ENCODE measurements around the gene AXIN1. TPM values are rescaled to one million over a fixed set of nuclear protein-coding genes. Genes with fewer than 3 reads are reported as not detected.

Gene AXIN1, protein sequence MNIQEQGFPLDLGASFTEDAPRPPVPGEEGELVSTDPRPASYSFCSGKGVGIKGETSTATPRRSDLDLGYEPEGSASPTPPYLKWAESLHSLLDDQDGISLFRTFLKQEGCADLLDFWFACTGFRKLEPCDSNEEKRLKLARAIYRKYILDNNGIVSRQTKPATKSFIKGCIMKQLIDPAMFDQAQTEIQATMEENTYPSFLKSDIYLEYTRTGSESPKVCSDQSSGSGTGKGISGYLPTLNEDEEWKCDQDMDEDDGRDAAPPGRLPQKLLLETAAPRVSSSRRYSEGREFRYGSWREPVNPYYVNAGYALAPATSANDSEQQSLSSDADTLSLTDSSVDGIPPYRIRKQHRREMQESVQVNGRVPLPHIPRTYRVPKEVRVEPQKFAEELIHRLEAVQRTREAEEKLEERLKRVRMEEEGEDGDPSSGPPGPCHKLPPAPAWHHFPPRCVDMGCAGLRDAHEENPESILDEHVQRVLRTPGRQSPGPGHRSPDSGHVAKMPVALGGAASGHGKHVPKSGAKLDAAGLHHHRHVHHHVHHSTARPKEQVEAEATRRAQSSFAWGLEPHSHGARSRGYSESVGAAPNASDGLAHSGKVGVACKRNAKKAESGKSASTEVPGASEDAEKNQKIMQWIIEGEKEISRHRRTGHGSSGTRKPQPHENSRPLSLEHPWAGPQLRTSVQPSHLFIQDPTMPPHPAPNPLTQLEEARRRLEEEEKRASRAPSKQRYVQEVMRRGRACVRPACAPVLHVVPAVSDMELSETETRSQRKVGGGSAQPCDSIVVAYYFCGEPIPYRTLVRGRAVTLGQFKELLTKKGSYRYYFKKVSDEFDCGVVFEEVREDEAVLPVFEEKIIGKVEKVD
- 10 to 100 TPM; 17.5 to 17.9 TPM for total RNA-seq

DNA sequence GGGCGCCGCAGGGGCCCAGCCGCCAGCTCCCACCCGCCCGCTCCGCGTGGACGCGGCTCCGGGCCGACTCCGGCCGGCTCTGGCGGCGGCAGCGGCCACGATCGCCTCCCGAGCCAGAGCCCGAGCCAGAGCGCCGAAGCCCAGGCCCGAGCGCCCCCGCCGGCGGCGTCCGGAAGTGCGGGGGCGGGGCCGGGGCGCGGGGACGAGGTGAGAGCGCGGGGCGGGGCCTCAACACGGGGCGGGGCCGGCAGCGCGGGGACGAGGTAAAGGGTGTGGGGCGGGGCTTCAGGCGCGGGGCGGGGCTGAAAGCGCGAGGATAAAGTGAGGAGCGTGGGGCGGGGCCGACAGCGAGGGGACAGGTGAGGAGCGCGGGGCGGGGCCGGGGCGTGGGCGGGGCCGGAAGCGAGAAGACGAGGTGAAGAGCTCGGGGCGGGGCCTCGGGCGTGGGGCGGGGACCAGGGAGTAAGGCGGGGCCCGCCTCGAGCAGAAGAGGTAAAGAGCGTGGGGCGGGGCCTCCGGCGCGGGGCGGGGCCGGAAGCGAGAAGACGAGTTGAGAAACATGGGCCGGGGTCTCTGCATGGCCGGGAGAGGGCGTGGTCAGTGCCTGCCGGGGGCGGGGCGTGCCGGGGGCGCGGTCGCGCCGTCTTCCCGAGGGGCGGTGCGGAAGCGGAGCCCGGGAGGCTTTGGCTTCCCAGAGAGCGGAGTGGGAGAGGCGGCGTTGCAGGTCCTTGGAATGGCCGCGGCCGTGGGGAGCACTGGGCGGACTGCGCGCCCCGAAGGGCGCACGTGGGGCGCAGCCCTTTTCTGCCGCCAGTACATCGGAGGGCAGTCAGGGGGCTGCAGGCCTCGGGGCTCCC is at the start of gene AXIN1:
Gene AXIN1 (minus strand): TSS at position 177 of the 857 bp plus-strand sequence. CDS start 5,698 bp downstream, outside the sequence.
- Mint-ChIP-seq H3K4me1 (ENCODE audit: low read depth) (peaks cover 48% of the 10 kb centered on the region), H3K27ac (peak within 1 kb of the TSS; percentile 82), H3K9me3 (no peaks in the 10 kb centered on the region), H3K4me3 (peak within 1 kb of the TSS; percentile 91), H3K36me3 (ENCODE audit: low read depth) (peaks cover 4% of the 10 kb centered on the region), H3K27me3 (ENCODE audit: low read depth) (no peaks in the 10 kb centered on the region)
- CTCF ChIA-PET: interaction anchor here (1.0 kb wide), 2 partner anchors 10 to 246 kb away, joined by 3 read pairs; no protein-coding TSS in a partner anchor
- peak; percentile 100 for DNase-seq
- intact Hi-C loops (cut with micrococcal nuclease): loop anchor here (1.0 to 5.0 kb wide), 6 partner anchors 18 to 175 kb away; partner anchors contain the start of genes CAPN15, DECR2 and MRPL28

DNA sequence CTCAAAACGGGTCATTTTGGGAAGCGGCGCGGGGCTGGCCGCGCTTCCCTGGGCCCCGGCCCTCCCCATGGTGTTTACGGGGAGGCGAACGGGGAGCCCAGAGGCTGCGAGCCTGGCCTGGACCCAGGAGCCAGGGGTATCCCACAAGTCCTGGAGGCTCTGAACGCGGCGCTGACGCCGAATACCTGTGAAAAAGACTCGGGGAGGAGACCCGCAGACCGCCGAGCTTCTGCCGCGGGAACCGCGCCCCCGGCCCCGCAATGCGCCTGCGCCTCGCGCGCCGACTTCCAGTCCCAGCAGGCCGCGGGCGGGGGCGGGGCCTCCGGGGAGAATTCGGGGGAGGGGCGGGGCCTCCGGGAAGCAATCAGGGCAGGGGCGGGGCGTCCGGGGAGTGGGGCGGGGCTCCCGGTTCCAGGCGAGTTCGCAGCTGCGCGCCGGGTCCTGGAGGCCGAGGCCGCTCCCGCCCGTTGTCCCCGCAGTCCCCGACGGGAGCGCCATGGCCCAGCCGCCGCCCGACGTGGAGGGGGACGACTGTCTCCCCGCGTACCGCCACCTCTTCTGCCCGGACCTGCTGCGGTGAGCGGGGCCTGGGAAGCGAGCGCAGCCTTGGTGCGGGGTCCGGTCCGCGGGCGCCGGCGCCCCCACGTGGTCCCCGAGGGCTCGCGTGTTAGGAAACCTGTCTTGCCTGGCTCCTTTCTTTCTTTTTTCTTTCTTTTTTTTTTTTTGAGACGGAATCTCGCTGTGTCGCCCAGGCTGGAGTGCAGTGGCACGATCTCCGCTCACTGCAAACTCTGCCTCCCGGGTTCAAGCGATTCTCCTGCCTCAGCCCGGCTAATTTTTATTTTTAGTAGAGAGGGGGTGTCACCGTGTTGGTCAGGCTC is 49.2 kb upstream of the AXIN1 start, which contains the start of gene DECR2:
Gene DECR2 (plus strand): TSS at position 418 of the 881 bp plus-strand sequence. CDS start 79 bp downstream, at position 497.
- no peaks in the 10 kb centered on the region for H3K27me3 Mint-ChIP-seq (ENCODE audit: low read depth)
- intact Hi-C loops (cut with micrococcal nuclease): loop anchor here (1.0 to 2.0 kb wide), 6 partner anchors 9 to 124 kb away; partner anchors contain the start of genes AXIN1, MRPL28 and RAB11FIP3
- CTCF ChIA-PET: no interaction called here
- peaks cover 17% of the 10 kb centered on the region for H3K4me1 Mint-ChIP-seq (ENCODE audit: low read depth)
- H3K27ac Mint-ChIP-seq: peak within 1 kb of the TSS; percentile 83
- peaks cover 2% of the 10 kb centered on the region for H3K36me3 Mint-ChIP-seq (ENCODE audit: low read depth)
- H3K4me3 Mint-ChIP-seq: peak within 1 kb of the TSS; percentile 83
- peak; percentile 99 for DNase-seq
- no peaks in the 10 kb centered on the region for H3K9me3 Mint-ChIP-seq

DNA sequence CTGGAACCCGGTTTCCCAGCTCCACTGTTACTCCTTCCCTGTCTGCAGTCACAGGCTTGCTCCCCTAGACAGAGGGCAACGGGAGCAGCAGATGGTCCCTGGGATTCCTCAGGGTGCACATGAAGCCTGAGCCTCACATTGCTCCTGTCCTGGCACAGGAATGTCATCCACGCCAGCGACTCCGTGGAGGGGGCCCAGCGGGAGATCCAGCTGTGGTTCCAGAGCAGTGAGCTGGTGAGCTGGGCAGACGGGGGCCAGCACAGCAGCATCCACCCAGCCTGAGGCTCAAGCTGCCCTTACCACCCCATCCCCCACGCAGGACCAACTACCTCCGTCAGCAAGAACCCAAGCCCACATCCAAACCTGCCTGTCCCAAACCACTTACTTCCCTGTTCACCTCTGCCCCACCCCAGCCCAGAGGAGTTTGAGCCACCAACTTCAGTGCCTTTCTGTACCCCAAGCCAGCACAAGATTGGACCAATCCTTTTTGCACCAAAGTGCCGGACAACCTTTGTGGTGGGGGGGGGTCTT is 47.6 kb upstream of the AXIN1 start:
- peak overlapping the region; percentile 83 for H3K27ac Mint-ChIP-seq
- H3K9me3 Mint-ChIP-seq: no peaks in the 10 kb centered on the region
- CTCF ChIA-PET: no interaction called here
- no peaks in the 10 kb centered on the region for H3K27me3 Mint-ChIP-seq (ENCODE audit: low read depth)
- peaks cover 2% of the 10 kb centered on the region for H3K36me3 Mint-ChIP-seq (ENCODE audit: low read depth)
- H3K4me3 Mint-ChIP-seq: peak overlapping the region; percentile 83
- peaks cover 23% of the 10 kb centered on the region for H3K4me1 Mint-ChIP-seq (ENCODE audit: low read depth)
- intact Hi-C loops (cut with micrococcal nuclease): loop anchor here (2.0 kb wide), 3 partner anchors 17 to 47 kb away; partner anchors contain the start of genes AXIN1 and MRPL28
- DNase-seq: no peak

DNA sequence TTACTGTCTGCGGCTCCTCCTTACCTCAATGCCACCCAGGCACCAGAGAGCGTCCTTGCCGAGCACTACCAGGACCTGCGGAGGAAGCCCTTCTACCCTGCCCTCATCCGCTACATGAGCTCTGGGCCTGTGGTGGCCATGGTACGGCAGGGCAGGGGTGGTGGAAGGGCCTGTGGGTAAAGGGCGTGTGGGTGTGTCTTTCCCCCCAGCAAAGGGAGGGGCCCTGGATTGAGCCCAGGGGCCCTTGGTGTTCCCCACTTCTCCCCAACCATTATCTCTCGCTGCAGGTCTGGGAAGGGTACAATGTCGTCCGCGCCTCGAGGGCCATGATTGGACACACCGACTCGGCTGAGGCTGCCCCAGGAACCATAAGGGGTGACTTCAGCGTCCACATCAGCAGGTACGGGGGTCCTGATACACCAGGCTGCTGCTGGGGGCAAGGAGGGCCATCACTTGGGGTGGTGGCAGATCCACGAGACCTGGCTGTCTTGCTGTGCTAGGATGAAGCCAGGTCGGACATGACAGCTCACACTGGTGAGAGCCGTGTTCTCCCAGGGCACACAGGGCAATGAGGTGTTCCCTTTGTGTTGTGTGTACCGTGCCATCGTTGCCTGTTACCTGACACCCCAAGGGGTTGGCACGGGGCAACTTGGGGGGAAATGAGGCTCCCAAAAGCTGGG is 47.0 kb upstream of the AXIN1 start:
- Mint-ChIP-seq H3K4me3 (no peak overlapping the region), H3K9me3 (no peaks in the 10 kb centered on the region), H3K27me3 (ENCODE audit: low read depth) (no peaks in the 10 kb centered on the region), H3K36me3 (ENCODE audit: low read depth) (peaks cover 2% of the 10 kb centered on the region), H3K27ac (no peak overlapping the region), H3K4me1 (ENCODE audit: low read depth) (peaks cover 23% of the 10 kb centered on the region)
- CTCF ChIA-PET: no interaction called here
- no peak for DNase-seq
- intact Hi-C loops (cut with micrococcal nuclease): loop anchor here (2.0 kb wide), 3 partner anchors 17 to 47 kb away; partner anchors contain the start of genes AXIN1 and MRPL28

DNA sequence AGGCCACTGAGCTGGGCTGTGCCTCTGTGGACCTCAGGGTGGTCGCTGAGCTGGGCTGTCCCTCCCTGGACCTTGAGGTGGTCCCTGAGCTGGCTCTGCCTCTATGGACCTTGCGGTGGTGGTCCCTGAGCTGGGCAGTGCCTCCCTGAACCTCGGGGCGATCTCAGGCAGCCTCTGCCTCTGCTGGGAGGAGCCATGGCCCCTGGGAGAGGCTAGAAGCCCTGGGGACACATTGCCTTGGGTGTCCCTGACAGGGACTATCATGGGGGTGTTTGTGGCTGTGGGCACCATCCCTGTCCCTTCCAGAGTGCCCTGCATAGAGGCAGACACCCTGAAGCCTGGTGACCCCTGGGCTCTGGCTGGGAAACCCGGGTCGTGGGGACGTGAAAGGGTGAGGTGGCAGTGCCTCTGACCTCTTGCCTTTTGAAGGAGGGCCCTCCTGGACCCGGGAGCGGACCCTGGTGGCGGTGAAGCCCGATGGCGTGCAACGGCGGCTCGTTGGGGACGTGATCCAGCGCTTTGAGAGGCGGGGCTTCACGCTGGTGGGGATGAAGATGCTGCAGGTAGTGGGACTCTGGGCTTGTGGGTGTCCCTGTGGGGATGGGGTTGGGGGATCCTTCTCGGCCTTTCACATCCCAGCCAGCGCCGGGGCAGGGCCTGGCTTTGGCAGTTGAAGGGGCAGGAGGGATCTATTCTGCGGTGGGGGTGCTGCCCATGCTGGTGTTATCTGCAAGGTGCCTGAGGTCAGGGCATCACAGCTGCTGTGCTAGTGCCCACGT is 46.2 kb upstream of the AXIN1 start:
- Mint-ChIP-seq H3K9me3 (no peaks in the 10 kb centered on the region), H3K36me3 (ENCODE audit: low read depth) (peaks cover 2% of the 10 kb centered on the region), H3K4me1 (ENCODE audit: low read depth) (peaks cover 23% of the 10 kb centered on the region), H3K27me3 (ENCODE audit: low read depth) (no peaks in the 10 kb centered on the region), H3K4me3 (peak overlapping the region; percentile 58), H3K27ac (peak overlapping the region; percentile 53)
- intact Hi-C loops (cut with micrococcal nuclease): no loop called here
- no peak for DNase-seq
- CTCF ChIA-PET: no interaction called here

DNA sequence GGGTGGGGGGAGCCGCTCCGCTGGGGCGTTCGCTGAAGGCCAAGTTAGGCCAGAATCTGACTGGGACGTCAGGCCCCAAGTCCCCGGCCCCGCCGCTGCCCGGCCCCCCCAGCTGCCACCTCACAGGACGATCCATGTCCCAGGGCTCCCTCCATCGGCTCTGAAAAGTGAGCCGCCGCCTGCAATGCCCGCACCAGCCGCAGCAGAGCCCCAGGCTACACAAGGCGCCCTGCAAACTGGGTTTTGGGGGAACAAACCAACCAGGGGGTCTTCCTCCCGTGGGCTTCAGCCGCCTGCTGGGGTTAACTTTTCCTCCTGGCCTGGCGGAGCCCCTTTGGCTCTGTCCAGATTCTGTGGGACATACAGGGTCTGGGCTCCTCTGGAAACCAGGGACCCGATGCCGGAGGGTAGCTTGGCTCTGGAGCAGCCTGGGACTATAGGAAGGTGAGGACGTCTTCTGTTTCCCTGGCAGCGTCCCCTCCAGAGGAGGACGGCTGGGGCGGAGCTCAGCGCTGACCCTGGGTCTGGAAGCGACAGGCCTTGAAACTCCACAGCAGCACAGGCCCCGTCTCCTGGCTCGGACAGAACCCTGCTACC is 45.3 kb upstream of the AXIN1 start:
- Mint-ChIP-seq H3K27me3 (ENCODE audit: low read depth) (no peaks in the 10 kb centered on the region), H3K9me3 (no peaks in the 10 kb centered on the region), H3K27ac (no peak overlapping the region), H3K4me3 (peak overlapping the region; percentile 58), H3K4me1 (ENCODE audit: low read depth) (peaks cover 19% of the 10 kb centered on the region), H3K36me3 (ENCODE audit: low read depth) (peaks cover 2% of the 10 kb centered on the region)
- intact Hi-C loops (cut with micrococcal nuclease): no loop called here
- CTCF ChIA-PET: no interaction called here
- DNase-seq: peak; percentile 55

DNA sequence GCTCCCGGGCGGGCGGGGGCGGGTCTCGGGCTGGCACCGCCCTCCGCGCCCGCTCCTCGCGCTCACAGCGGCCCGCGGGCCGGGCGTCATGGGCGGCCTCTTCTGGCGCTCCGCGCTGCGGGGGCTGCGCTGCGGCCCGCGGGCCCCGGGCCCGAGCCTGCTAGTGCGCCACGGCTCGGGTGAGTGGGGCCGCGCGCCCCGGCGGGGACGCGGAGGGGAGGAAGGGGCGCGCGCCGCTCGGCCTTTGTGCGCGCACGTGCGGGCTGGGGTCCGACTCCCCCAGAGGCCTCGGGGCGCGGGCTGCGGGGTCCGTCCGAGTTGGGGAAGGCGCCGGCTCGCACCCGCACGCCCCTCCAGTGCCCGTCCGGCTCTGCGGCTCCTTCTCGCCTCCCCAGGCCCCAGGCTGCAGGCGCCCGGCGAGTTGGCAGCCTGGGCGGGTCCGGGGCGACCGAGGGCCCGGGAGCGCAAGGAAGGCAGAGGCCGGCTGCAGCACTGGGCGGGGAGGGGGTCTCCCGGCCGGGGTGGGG is 44.7 kb upstream of the AXIN1 start, which contains the start of gene NME4:
Gene NME4 (plus strand): TSS at position 65 of the 527 bp plus-strand sequence. CDS start 24 bp downstream, at position 89.
- peaks cover 24% of the 10 kb centered on the region for H3K4me1 Mint-ChIP-seq (ENCODE audit: low read depth)
- H3K9me3 Mint-ChIP-seq: peaks cover 1% of the 10 kb centered on the region
- peak within 1 kb of the TSS; percentile 83 for H3K4me3 Mint-ChIP-seq
- H3K27ac Mint-ChIP-seq: peak within 1 kb of the TSS; percentile 60
- intact Hi-C loops (cut with micrococcal nuclease): no loop called here
- no peaks in the 10 kb centered on the region for H3K27me3 Mint-ChIP-seq (ENCODE audit: low read depth)
- DNase-seq: no peak
- CTCF ChIA-PET: interaction anchor here (1.4 kb wide), 1 partner anchor 90 kb away, joined by 7 read pairs; no protein-coding TSS in a partner anchor
- H3K36me3 Mint-ChIP-seq (ENCODE audit: low read depth): peaks cover 2% of the 10 kb centered on the region

DNA sequence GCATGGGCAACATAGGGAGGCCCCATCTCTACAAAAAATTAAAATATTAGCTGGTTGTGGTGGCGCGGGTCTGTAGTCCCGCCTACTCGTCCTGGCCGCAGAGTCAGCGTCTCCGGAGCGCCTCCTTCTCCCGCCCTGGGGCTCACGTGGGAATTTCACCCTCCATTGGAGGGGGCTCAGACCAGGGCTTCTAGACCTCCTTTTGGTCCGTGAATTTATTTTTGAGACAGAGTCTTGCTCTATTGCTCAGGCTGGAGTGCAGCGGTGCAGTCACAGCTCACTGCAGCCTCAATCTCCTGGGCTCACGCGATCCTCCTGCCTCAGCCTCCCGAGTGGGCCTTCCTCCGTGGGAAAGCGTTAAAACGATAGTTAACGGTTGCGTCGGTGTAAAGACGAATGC is 44.1 kb upstream of the AXIN1 start:
- Mint-ChIP-seq H3K4me3 (peak overlapping the region; percentile 83), H3K9me3 (peaks cover 3% of the 10 kb centered on the region), H3K36me3 (ENCODE audit: low read depth) (peaks cover 2% of the 10 kb centered on the region), H3K27ac (peak overlapping the region; percentile 60), H3K27me3 (ENCODE audit: low read depth) (no peaks in the 10 kb centered on the region), H3K4me1 (ENCODE audit: low read depth) (peaks cover 28% of the 10 kb centered on the region)
- CTCF ChIA-PET: interaction anchor here (1.4 to 1.6 kb wide), 2 partner anchors 14 to 91 kb away, joined by 3 to 7 read pairs; no protein-coding TSS in a partner anchor
- intact Hi-C loops (cut with micrococcal nuclease): no loop called here
- DNase-seq: no peak

DNA sequence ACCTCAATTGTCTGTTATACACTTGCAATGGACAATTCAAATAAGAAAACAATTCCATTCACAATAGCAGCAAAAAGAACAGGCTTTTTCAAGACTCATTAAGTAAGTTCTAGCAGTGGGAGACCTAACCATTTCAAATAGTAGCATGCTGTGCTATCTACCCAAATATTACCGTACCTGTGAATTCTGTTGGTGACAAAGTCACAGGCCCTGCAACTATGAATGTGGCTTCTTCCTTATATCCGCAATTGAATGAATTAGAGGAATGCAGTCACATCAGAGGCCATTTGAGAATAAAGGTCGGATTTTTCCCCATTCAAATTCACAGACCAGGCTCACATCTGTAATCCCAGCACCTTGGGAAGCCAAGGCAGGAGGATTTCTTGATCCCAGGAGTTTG is 43.7 kb upstream of the AXIN1 start:
- Mint-ChIP-seq H3K27ac (no peak overlapping the region), H3K4me1 (ENCODE audit: low read depth) (peaks cover 29% of the 10 kb centered on the region), H3K4me3 (peak overlapping the region; percentile 83), H3K27me3 (ENCODE audit: low read depth) (no peaks in the 10 kb centered on the region), H3K9me3 (peaks cover 3% of the 10 kb centered on the region), H3K36me3 (ENCODE audit: low read depth) (peaks cover 2% of the 10 kb centered on the region)
- CTCF ChIA-PET: interaction anchor here (1.4 to 1.6 kb wide), 2 partner anchors 13 to 91 kb away, joined by 3 to 7 read pairs; no protein-coding TSS in a partner anchor
- intact Hi-C loops (cut with micrococcal nuclease): no loop called here
- no peak for DNase-seq

Data from activated naive CD4-positive, alpha-beta T cell treated with anti-CD3 and anti-CD28 coated beads for 36 hours (primary cell).